Neutrophil (primary cell): ENCODE data around the gene TUBGCP6.
A peak's percentile ranks its signal among the peaks of the same experiment; 100 is the strongest.

Experiments used
- H3K27ac ChIP-seq: fragments of 200-600 bp; sonication (generic); 2 replicates; pipeline ENCODE4 v1.5.1; 2016; ENCODE audit warnings: mild to moderate bottlenecking, moderate library complexity
- H3K27me3 ChIP-seq: fragments of 200-600 bp; sonication (generic); 2 replicates; pipeline ENCODE4 v1.6.0; 2016; ENCODE audit warnings: mild to moderate bottlenecking
- H3K36me3 ChIP-seq: fragments of 200-600 bp; sonication (generic); 2 replicates; pipeline ENCODE4 v1.5.1; 2017
- H3K4me1 ChIP-seq, 2 experiments: fragments of 200-600 bp in 1 of 2; sonication (generic) in 1 of 2; 1 replicate in 1 of 2; 2 replicates in 1 of 2; pipeline versions ENCODE4 v1.5.1 to v1.6.1; 2013 to 2016; ENCODE audit warnings: low read depth in 1 of 2, low read length in 1 of 2, mild to moderate bottlenecking in 1 of 2, moderate library complexity in 1 of 2; ENCODE audit not compliant: control insufficient read depth in 1 of 2, insufficient read depth in 1 of 2
- H3K4me3 ChIP-seq, 2 experiments: fragments of 200-600 bp in 1 of 2; sonication (generic) in 1 of 2; 1 replicate in 1 of 2; 2 replicates in 1 of 2; pipeline ENCODE4 v1.5.1; 2013 to 2016; ENCODE audit warnings: low read depth in 1 of 2, low read length in 1 of 2, mild to moderate bottlenecking in 1 of 2, moderate library complexity in 1 of 2
- H3K9me3 ChIP-seq: fragments of 200-600 bp; sonication (generic); 2 replicates; pipeline ENCODE4 v1.5.1; 2016
- CTCF ChIP-seq: fragments of 200-600 bp; sonication (generic); IDR thresholded peaks from 2 replicates; pipeline ENCODE4 v1.5.1; 2016; ENCODE audit warnings: antibody characterized with exemption

TUBGCP6 gene

GRCh38 chr22:50202130-50202666, 42.6 kb downstream of the TUBGCP6 start:
- Histone ChIP-seq H3K4me3 (peak overlapping the region; percentile 61 to 87), H3K27me3 (no peaks in the 10 kb centered on the region), H3K9me3 (no peaks in the 10 kb centered on the region), H3K27ac (no peak overlapping the region), H3K36me3 (peaks cover 41% of the 10 kb centered on the region), H3K4me1 (peaks cover 49 to 54% of the 10 kb centered on the region in 2 experiments)
- no peak for TF ChIP-seq CTCF

- Histone ChIP-seq H3K27ac (peak overlapping the region; percentile 90), H3K4me3 (peak overlapping the region; percentile 79 to 87), H3K36me3 (peaks cover 40% of the 10 kb centered on the region), H3K9me3 (no peaks in the 10 kb centered on the region), H3K4me1 (peaks cover 44 to 47% of the 10 kb centered on the region in 2 experiments), H3K27me3 (no peaks in the 10 kb centered on the region)
- TF ChIP-seq CTCF: no peak
Observed at GRCh38 chr22:50201191-50202129, 43.4 kb downstream of the TUBGCP6 start.

GRCh38 chr22:50200461-50201190, 44.2 kb downstream of the TUBGCP6 start, which contains the start of gene SELENOO:
SELENOO (plus strand) TSS chr22:50201011; CDS start chr22:50201037, 26 bp downstream.
- Histone ChIP-seq H3K27ac (peak within 1 kb of the TSS; percentile 90), H3K36me3 (peaks cover 41% of the 10 kb centered on the region), H3K9me3 (no peaks in the 10 kb centered on the region), H3K27me3 (no peaks in the 10 kb centered on the region), H3K4me3 (peak within 1 kb of the TSS; percentile 79 to 87), H3K4me1 (peaks cover 44 to 46% of the 10 kb centered on the region in 2 experiments)
- peak; percentile 40 for TF ChIP-seq CTCF

- peak overlapping the region; percentile 90 for H3K27ac ChIP-seq
- H3K27me3 ChIP-seq: no peaks in the 10 kb centered on the region
- peaks cover 47% of the 10 kb centered on the region for H3K36me3 ChIP-seq
- no peaks in the 10 kb centered on the region for H3K9me3 ChIP-seq
- peak overlapping the region; percentile 79 to 87 for H3K4me3 ChIP-seq
- TF ChIP-seq CTCF: no peak
- H3K4me1 ChIP-seq: peaks cover 41% of the 10 kb centered on the region in 2 experiments
Observed at GRCh38 chr22:50199829-50200460, 44.9 kb downstream of the TUBGCP6 start.

- H3K4me1 ChIP-seq: peaks cover 35% of the 10 kb centered on the region in 2 experiments
- H3K4me3 ChIP-seq: peak overlapping the region; percentile 79 to 87
- peak overlapping the region; percentile 90 for H3K27ac ChIP-seq
- no peak for TF ChIP-seq CTCF
- no peaks in the 10 kb centered on the region for H3K27me3 ChIP-seq
- H3K36me3 ChIP-seq: peaks cover 54% of the 10 kb centered on the region
- no peaks in the 10 kb centered on the region for H3K9me3 ChIP-seq
Observed at GRCh38 chr22:50199251-50199721, 45.5 kb downstream of the TUBGCP6 start.
